Activated effector memory CD4-positive, alpha-beta T cell treated with Interleukin-2 at 50 U/mL for 16 hours (primary cell): Measurements from ENCODE around the gene TBC1D22A.

Source experiments
- DNase-seq: peaks from one replicate; pipeline ENCODE4 v3.0.0-alpha.2; 2020

TBC1D22A gene

GRCh38 chr22:47188261-47189055, 426.0 kb downstream of the TBC1D22A start:
- no peak for DNase-seq

- DNase-seq = no peak
Measured at GRCh38 chr22:47189056-47189916, 426.8 kb downstream of the TBC1D22A start.

- DNase-seq = no peak
Measured at GRCh38 chr22:47190276-47190956, 428.0 kb downstream of the TBC1D22A start.

GRCh38 chr22:47190957-47191670, 428.7 kb downstream of the TBC1D22A start:
- DNase-seq = no peak

- DNase-seq = no peak
Measured at GRCh38 chr22:47191671-47192650, 429.5 kb downstream of the TBC1D22A start.

GRCh38 chr22:47192651-47193437, 430.4 kb downstream of the TBC1D22A start:
- DNase-seq = no peak

GRCh38 chr22:47193606-47194329, 431.3 kb downstream of the TBC1D22A start:
- no peak for DNase-seq

GRCh38 chr22:47194476-47195155, 432.2 kb downstream of the TBC1D22A start:
- DNase-seq = no peak

- no peak for DNase-seq
Measured at GRCh38 chr22:47195156-47195483, 432.7 kb downstream of the TBC1D22A start.

GRCh38 chr22:47195484-47196165, 433.2 kb downstream of the TBC1D22A start:
- no peak for DNase-seq

- DNase-seq = no peak
Measured at GRCh38 chr22:47196166-47196849, 433.9 kb downstream of the TBC1D22A start.

- DNase-seq = no peak
Measured at GRCh38 chr22:47196881-47197772, 434.7 kb downstream of the TBC1D22A start.

GRCh38 chr22:47197773-47198500, 435.5 kb downstream of the TBC1D22A start:
- DNase-seq = no peak

- DNase-seq = no peak
Measured at GRCh38 chr22:47198801-47199251, 436.4 kb downstream of the TBC1D22A start.

- no peak for DNase-seq
Measured at GRCh38 chr22:47199261-47199978, 437.0 kb downstream of the TBC1D22A start.

GRCh38 chr22:47199979-47200272, 437.5 kb downstream of the TBC1D22A start:
- DNase-seq = no peak
